Astrocyte (in vitro differentiated cells and primary cell): ENCODE data around the gene KBTBD12.

Experiments used
- EZH2 ChIP-seq: IDR thresholded peaks from 2 replicates; pipeline ENCODE4 v1.6.1; 2012; ENCODE audit warnings: mild to moderate bottlenecking, low read length, inconsistent platforms; ENCODE audit not compliant: insufficient read depth
- TF ChIP-seq, protein P1 (sequence below): IDR thresholded peaks from 2 replicates; pipeline ENCODE4 v1.5.1; 2011; ENCODE audit warnings: low read depth, mild to moderate bottlenecking, inconsistent platforms, low read length, moderate library complexity; ENCODE audit not compliant: insufficient read depth

DNA sequence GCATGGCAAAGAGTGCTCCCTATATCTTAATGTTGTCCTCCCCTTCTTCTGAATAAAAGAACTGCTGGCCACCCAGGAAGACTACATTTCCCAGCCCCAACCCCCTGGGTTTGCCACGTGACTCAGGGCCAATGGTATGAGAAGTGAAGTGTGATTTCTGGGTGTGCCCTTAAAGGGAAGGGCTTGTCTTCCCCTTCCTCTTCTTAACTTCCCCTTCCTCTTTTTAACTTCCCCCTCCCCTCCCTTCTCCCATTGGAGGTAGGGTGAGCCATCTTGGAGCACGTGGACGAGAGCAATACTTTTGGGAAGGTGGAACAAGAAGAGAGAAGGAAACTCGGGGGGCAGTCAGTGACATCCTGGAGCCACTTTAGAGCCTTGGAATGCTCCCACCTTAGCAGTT lies 6.8 kb upstream of the KBTBD12 start:
- TF ChIP-seq, protein P1, sequence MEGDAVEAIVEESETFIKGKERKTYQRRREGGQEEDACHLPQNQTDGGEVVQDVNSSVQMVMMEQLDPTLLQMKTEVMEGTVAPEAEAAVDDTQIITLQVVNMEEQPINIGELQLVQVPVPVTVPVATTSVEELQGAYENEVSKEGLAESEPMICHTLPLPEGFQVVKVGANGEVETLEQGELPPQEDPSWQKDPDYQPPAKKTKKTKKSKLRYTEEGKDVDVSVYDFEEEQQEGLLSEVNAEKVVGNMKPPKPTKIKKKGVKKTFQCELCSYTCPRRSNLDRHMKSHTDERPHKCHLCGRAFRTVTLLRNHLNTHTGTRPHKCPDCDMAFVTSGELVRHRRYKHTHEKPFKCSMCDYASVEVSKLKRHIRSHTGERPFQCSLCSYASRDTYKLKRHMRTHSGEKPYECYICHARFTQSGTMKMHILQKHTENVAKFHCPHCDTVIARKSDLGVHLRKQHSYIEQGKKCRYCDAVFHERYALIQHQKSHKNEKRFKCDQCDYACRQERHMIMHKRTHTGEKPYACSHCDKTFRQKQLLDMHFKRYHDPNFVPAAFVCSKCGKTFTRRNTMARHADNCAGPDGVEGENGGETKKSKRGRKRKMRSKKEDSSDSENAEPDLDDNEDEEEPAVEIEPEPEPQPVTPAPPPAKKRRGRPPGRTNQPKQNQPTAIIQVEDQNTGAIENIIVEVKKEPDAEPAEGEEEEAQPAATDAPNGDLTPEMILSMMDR, result no peak
- TF ChIP-seq EZH2, result no peak
